Neural progenitor cell (in vitro differentiated cells): Measurements from ENCODE around the gene SLC9A3.

Experiments
- EZH2 ChIP-seq: fragments of 200-600 bp; sonication (generic); IDR thresholded peaks from 2 replicates; pipeline ENCODE4 v1.6.1; 2017; ENCODE audit warnings: antibody characterized with exemption, mild to moderate bottlenecking, moderate library complexity
- EZH2phosphoT487 ChIP-seq: fragments of 200-600 bp; sonication (generic); IDR thresholded peaks from 2 replicates; pipeline ENCODE4 v1.6.1; 2017; ENCODE audit warnings: antibody characterized with exemption
- TF ChIP-seq, protein P1 (sequence below): fragments of 200-600 bp; sonication (generic); IDR thresholded peaks from 2 replicates; pipeline ENCODE4 v1.5.1; 2017; ENCODE audit warnings: antibody characterized with exemption, mild to moderate bottlenecking

DNA sequence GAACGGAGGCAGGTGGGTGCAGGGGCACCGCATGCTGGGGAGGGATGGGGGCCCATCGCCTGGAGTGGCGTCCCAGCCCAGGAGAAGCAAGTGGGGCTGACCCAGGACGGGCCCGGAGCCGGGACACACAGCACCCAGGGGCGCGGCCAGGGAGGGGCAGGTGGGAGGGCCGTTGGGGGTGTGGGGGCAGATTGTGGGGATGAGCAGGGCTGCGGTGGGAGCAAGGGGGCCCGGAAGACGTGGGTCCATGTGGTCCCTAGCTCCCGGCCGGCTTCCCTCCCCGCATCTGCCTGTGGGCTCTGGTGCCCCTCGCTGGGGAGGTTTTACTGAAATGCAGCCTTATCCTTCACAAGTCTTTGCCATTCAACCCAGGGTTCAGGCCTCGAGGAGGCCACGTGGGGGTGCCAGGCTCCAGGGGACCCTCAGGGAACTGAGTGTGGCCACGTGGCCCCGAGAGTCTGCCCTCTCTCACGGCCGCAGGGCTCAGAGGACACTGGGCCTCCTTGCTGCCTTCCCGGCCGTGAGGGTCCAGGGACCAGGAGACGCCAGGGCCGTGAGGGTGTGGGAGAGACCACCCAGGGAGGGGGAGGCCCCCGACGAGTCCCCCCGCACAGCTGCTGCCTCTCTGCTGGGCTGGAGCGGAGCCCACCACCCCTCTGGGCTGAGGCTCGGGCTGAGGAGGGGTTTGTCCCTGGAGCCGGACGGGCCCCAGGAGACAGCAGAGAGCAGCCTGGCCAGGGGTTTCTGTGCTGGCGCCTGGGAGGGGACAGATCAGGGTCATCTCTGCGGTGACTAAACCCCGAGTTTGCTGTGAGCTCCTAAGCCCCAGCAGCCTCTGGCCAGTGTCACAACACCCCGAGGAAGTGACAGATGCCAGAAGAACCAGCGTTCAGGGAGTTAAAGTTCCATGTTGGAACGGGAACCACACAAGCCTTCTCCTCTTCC, 35.2 kb downstream of the SLC9A3 start:
- TF ChIP-seq, protein P1, sequence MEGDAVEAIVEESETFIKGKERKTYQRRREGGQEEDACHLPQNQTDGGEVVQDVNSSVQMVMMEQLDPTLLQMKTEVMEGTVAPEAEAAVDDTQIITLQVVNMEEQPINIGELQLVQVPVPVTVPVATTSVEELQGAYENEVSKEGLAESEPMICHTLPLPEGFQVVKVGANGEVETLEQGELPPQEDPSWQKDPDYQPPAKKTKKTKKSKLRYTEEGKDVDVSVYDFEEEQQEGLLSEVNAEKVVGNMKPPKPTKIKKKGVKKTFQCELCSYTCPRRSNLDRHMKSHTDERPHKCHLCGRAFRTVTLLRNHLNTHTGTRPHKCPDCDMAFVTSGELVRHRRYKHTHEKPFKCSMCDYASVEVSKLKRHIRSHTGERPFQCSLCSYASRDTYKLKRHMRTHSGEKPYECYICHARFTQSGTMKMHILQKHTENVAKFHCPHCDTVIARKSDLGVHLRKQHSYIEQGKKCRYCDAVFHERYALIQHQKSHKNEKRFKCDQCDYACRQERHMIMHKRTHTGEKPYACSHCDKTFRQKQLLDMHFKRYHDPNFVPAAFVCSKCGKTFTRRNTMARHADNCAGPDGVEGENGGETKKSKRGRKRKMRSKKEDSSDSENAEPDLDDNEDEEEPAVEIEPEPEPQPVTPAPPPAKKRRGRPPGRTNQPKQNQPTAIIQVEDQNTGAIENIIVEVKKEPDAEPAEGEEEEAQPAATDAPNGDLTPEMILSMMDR: no peak
- TF ChIP-seq EZH2 (no peak), EZH2phosphoT487 (no peak)
